SK-N-SH (cell line): ENCODE measurements around the gene IL31.

Experiments
- CHD2 ChIP-seq: fragments of 150-350 bp; IDR thresholded peaks from 2 replicates; pipeline ENCODE4 v1.6.1; 2018; ENCODE audit warnings: low read length; ENCODE audit not compliant: partially characterized antibody
- CTCF ChIP-seq: fragments of 200-600 bp; sonication (generic); IDR thresholded peaks from 2 replicates; pipeline ENCODE4 v1.6.1; 2017; ENCODE audit warnings: antibody characterized with exemption, mild to moderate bottlenecking, moderate library complexity
- EP300 ChIP-seq, 2 experiments: IDR thresholded peaks; 2 replicates each; pipeline versions ENCODE4 v1.4.0 to v1.6.1; 2012; ENCODE audit warnings: borderline replicate concordance in 1 of 2, low read depth in 1 of 2, low read length in 1 of 2
- FOXM1 ChIP-seq: IDR thresholded peaks from 2 replicates; pipeline ENCODE4 v1.4.0; 2012; ENCODE audit warnings: low read depth, mild to moderate bottlenecking
- GABPA ChIP-seq: IDR thresholded peaks from 2 replicates; pipeline ENCODE4 v1.4.0; 2012; ENCODE audit warnings: low read depth, mild to moderate bottlenecking
- GATA2 ChIP-seq: sonication (generic); formaldehyde crosslinking; IDR thresholded peaks from 2 replicates; pipeline ENCODE4 v1.5.0; 2020; ENCODE audit warnings: mild to moderate bottlenecking, missing genetic modification reagents
- MAX ChIP-seq: IDR thresholded peaks from 2 replicates; pipeline ENCODE4 v1.4.0; 2012; ENCODE audit warnings: low read depth
- POLR2AphosphoS5 ChIP-seq: IDR thresholded peaks from 2 replicates; pipeline ENCODE4 v1.6.1; 2012; ENCODE audit warnings: low read depth, low read length
- RAD21 ChIP-seq: IDR thresholded peaks from 2 replicates; pipeline ENCODE4 v1.6.1; 2012; ENCODE audit warnings: mild to moderate bottlenecking, low read length
- YY1 ChIP-seq: IDR thresholded peaks from 2 replicates; pipeline ENCODE4 v1.4.0; 2012; ENCODE audit warnings: low read depth, mild to moderate bottlenecking
- TF ChIP-seq, protein P1 (sequence below): IDR thresholded peaks from 2 replicates; pipeline ENCODE4 v1.6.1; 2012; ENCODE audit warnings: mild to moderate bottlenecking, low read depth, low read length, moderate library complexity

- TF ChIP-seq CTCF = no peak
- no peak for TF ChIP-seq FOXM1
- TF ChIP-seq MAX = no peak
- no peak for TF ChIP-seq EP300 (IDR thresholded peaks at IDR 0.05; ENCODE audit: borderline replicate concordance in 1 of 2, low read depth in 1 of 2, low read length in 1 of 2)
- no peak for TF ChIP-seq POLR2AphosphoS5
- no peak for TF ChIP-seq CHD2
- TF ChIP-seq, protein P1, sequence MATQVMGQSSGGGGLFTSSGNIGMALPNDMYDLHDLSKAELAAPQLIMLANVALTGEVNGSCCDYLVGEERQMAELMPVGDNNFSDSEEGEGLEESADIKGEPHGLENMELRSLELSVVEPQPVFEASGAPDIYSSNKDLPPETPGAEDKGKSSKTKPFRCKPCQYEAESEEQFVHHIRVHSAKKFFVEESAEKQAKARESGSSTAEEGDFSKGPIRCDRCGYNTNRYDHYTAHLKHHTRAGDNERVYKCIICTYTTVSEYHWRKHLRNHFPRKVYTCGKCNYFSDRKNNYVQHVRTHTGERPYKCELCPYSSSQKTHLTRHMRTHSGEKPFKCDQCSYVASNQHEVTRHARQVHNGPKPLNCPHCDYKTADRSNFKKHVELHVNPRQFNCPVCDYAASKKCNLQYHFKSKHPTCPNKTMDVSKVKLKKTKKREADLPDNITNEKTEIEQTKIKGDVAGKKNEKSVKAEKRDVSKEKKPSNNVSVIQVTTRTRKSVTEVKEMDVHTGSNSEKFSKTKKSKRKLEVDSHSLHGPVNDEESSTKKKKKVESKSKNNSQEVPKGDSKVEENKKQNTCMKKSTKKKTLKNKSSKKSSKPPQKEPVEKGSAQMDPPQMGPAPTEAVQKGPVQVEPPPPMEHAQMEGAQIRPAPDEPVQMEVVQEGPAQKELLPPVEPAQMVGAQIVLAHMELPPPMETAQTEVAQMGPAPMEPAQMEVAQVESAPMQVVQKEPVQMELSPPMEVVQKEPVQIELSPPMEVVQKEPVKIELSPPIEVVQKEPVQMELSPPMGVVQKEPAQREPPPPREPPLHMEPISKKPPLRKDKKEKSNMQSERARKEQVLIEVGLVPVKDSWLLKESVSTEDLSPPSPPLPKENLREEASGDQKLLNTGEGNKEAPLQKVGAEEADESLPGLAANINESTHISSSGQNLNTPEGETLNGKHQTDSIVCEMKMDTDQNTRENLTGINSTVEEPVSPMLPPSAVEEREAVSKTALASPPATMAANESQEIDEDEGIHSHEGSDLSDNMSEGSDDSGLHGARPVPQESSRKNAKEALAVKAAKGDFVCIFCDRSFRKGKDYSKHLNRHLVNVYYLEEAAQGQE = no peak
- TF ChIP-seq RAD21 = no peak
- no peak for TF ChIP-seq YY1
- TF ChIP-seq GATA2 (CRISPR knock-in tag) = no peak
- no peak for TF ChIP-seq GABPA
These were observed 11.1 kb upstream of the IL31 start for GRCh38 chr12:122185079-122185478.
